Ishikawa (cell line): Measurements from ENCODE around the gene RNU7-1.

Experiments
- CEBPB ChIP-seq: IDR thresholded peaks from 2 replicates; pipeline ENCODE4 v1.6.1; 2012
- CREB1 ChIP-seq: IDR thresholded peaks from 2 replicates; pipeline ENCODE4 v1.6.1; 2012; ENCODE audit warnings: low read depth
- EGR1 ChIP-seq: IDR thresholded peaks from 2 replicates; pipeline ENCODE4 v1.6.1; 2012
- EP300 ChIP-seq: IDR thresholded peaks from 2 replicates; pipeline ENCODE4 v1.6.1; 2012; ENCODE audit warnings: borderline replicate concordance
- FOXM1 ChIP-seq: IDR thresholded peaks from 2 replicates; pipeline ENCODE4 v1.6.1; 2012; ENCODE audit warnings: low read depth, borderline replicate concordance
- NFIC ChIP-seq: IDR thresholded peaks from 2 replicates; pipeline ENCODE4 v1.6.1; 2012
- RAD21 ChIP-seq: IDR thresholded peaks from 2 replicates; pipeline ENCODE4 v1.6.1; 2012; ENCODE audit warnings: low read depth
- TAF1 ChIP-seq: IDR thresholded peaks from 2 replicates; pipeline ENCODE4 v1.6.1; 2012; ENCODE audit warnings: low read depth, mild to moderate bottlenecking
- TCF12 ChIP-seq: IDR thresholded peaks from 2 replicates; pipeline ENCODE4 v1.6.1; 2012; ENCODE audit warnings: low read depth
- TEAD4 ChIP-seq: IDR thresholded peaks from 2 replicates; pipeline ENCODE4 v1.6.1; 2012
- YY1 ChIP-seq: IDR thresholded peaks from 2 replicates; pipeline ENCODE4 v1.6.1; 2012; ENCODE audit warnings: low read depth
- ZBTB7A ChIP-seq: IDR thresholded peaks from 2 replicates; pipeline ENCODE4 v1.6.1; 2012; ENCODE audit warnings: low read depth
- TF ChIP-seq, protein P1 (sequence below): IDR thresholded peaks from 2 replicates; pipeline ENCODE4 v1.6.1; 2012
- TF ChIP-seq, protein P2 (sequence below): IDR thresholded peaks from 2 replicates; pipeline ENCODE4 v1.6.1; 2012
- TF ChIP-seq, protein P3 (sequence below): IDR thresholded peaks from 2 replicates; pipeline ENCODE4 v1.6.1; 2012; ENCODE audit warnings: low read depth, mild to moderate bottlenecking

RNU7-1 gene

DNA sequence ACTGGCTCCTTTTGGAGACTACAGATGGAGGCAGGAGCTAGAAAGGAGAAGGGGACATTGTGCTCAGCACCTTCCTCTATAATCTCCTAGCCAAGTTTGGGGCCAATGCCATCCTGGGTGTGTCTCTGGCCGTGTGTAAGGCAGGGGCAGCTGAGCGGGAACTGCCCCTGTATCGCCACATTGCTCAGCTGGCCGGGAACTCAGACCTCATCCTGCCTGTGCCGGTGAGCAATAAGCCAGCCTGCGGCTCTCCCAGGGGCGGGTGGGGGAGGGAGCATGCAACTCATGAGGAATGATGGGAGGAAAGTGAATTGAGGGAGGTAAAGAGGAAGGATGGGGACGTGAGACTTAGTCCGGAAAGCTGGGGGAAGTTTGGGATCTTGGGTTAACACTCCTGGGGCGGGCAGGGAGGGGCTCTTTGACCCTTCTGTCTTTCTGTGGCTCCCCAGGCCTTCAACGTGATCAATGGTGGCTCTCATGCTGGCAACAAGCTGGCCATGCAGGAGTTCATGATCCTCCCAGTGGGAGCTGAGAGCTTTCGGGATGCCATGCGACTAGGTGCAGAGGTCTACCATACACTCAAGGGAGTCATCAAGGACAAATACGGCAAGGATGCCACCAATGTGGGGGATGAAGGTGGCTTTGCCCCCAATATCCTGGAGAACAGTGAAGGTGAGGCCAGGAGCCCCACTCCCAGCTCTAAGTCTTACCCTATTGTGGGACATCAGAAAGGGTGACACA lies 26.0 kb upstream of the RNU7-1 start:
- TF ChIP-seq NFIC, result no peak
- no peak for TF ChIP-seq FOXM1
- no peak for TF ChIP-seq TEAD4

- TF ChIP-seq TEAD4, result no peak
Observed at GRCh38 chr12:6919588-6919987, 24.0 kb upstream of the RNU7-1 start.

DNA sequence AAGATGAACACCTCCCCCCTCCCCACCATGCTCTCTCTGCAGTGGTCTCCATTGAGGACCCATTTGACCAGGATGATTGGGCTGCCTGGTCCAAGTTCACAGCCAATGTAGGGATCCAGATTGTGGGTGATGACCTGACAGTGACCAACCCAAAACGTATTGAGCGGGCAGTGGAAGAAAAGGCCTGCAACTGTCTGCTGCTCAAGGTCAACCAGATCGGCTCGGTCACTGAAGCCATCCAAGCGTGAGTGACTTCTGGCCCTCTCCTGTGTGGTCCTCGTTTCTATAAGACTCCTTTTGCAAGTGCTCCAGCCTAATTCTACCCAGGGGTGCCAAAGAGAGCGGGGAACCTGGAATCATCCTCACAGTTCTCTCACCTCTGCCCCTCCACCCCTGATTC lies 22.1 kb upstream of the RNU7-1 start:
- TF ChIP-seq EP300 (no peak), ZBTB7A (no peak), RAD21 (no peak), TEAD4 (no peak), FOXM1 (no peak)
- TF ChIP-seq, protein P1, sequence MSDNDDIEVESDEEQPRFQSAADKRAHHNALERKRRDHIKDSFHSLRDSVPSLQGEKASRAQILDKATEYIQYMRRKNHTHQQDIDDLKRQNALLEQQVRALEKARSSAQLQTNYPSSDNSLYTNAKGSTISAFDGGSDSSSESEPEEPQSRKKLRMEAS, result no peak
- TF ChIP-seq, protein P2, sequence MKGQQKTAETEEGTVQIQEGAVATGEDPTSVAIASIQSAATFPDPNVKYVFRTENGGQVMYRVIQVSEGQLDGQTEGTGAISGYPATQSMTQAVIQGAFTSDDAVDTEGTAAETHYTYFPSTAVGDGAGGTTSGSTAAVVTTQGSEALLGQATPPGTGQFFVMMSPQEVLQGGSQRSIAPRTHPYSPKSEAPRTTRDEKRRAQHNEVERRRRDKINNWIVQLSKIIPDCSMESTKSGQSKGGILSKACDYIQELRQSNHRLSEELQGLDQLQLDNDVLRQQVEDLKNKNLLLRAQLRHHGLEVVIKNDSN, result no peak

GRCh38 chr12:6921996-6922946 lies 21.3 kb upstream of the RNU7-1 start:
- TF ChIP-seq YY1, result no peak
- no peak for TF ChIP-seq NFIC
- TF ChIP-seq FOXM1, result no peak
- TF ChIP-seq CREB1, result no peak
- TF ChIP-seq ZBTB7A, result no peak
- TF ChIP-seq TCF12, result no peak
- TF ChIP-seq TEAD4, result no peak
- TF ChIP-seq TAF1, result no peak
- no peak for TF ChIP-seq RAD21
- TF ChIP-seq, protein P1, result no peak
- no peak for TF ChIP-seq EP300
- TF ChIP-seq EGR1, result no peak
- TF ChIP-seq CEBPB, result no peak
- TF ChIP-seq, protein P2, result no peak
- TF ChIP-seq, protein P3, sequence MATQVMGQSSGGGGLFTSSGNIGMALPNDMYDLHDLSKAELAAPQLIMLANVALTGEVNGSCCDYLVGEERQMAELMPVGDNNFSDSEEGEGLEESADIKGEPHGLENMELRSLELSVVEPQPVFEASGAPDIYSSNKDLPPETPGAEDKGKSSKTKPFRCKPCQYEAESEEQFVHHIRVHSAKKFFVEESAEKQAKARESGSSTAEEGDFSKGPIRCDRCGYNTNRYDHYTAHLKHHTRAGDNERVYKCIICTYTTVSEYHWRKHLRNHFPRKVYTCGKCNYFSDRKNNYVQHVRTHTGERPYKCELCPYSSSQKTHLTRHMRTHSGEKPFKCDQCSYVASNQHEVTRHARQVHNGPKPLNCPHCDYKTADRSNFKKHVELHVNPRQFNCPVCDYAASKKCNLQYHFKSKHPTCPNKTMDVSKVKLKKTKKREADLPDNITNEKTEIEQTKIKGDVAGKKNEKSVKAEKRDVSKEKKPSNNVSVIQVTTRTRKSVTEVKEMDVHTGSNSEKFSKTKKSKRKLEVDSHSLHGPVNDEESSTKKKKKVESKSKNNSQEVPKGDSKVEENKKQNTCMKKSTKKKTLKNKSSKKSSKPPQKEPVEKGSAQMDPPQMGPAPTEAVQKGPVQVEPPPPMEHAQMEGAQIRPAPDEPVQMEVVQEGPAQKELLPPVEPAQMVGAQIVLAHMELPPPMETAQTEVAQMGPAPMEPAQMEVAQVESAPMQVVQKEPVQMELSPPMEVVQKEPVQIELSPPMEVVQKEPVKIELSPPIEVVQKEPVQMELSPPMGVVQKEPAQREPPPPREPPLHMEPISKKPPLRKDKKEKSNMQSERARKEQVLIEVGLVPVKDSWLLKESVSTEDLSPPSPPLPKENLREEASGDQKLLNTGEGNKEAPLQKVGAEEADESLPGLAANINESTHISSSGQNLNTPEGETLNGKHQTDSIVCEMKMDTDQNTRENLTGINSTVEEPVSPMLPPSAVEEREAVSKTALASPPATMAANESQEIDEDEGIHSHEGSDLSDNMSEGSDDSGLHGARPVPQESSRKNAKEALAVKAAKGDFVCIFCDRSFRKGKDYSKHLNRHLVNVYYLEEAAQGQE, result no peak

DNA sequence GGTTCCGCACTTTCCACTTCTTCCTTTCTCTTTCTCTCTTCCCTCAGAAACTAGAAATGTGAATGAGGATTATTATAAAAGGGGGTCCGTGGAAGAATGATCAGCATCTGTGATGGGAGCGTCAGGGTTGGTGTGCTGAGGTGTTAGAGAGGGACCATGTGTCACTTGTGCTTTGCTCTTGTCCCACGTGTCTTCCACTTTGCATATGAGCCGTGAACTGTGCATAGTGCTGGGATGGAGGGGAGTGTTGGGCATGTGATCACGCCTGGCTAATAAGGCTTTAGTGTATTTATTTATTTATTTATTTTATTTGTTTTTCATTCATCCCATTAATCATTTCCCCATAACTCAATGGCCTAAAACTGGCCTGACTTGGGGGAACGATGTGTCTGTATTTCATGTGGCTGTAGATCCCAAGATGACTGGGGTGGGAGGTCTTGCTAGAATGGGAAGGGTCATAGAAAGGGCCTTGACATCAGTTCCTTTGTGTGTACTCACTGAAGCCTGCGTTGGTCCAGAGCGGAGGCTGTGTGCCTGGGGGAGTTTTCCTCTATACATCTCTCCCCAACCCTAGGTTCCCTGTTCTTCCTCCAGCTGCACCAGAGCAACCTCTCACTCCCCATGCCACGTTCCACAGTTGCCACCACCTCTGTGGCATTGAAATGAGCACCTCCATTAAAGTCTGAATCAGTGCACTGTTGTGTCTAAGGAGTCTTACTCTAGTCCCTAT lies 20.4 kb upstream of the RNU7-1 start:
- no peak for TF ChIP-seq FOXM1

DNA sequence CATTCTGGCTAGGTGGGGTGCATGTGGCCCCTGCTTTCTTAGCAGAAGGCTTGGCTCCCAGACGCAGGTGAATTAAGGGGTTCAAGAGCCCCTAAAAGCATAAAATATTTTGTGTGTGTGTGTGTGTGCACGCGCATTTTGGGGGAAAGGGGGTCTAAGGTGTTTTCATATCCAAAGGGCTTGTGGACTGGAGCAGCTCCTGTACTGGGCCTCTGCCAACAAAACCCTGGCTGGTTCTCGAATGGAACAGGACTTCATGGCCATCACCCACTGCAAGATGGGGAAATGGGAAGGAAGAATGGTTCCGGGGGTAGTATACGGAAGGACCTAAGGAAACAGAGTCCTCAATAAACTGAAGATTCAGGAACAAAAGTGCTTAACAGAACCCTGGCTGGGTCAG lies 19.8 kb upstream of the RNU7-1 start:
- TF ChIP-seq, protein P2, result no peak
- TF ChIP-seq, protein P1, result no peak
- no peak for TF ChIP-seq CEBPB

DNA sequence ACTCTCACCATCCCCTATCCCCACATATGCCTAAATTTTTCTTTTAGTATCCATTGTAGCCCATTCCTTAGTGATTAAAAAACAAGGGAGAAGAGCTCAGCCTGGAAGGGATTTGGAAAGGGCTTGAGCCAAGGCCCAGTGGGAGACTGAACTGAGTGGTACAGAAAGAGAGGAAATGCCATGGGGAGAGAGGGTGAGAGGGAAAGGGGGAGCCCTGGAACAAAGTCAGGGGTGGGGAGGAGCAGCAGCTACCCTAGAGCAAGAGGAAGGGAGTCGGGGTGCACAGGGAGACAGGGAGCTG lies 18.4 kb upstream of the RNU7-1 start:
- TF ChIP-seq, protein P3, result no peak
- TF ChIP-seq, protein P2, result no peak
- TF ChIP-seq TCF12, result no peak
- TF ChIP-seq CEBPB, result no peak
- no peak for TF ChIP-seq NFIC
